H1 (cell line): Measurements from ENCODE around the gene ADGRV1. TPM values are rescaled to one million over a fixed set of nuclear protein-coding genes. Genes with fewer than 3 reads are reported as not detected.

Experiments
- CTCF ChIA-PET: fragments of 300-600 bp; sonication (Branson Sonifier 250); formaldehyde crosslinking; loops from one replicate; lab custom pipeline; 2021; ENCODE audit not compliant: partially characterized antibody; lab: Charles Lee
- POLR2A ChIA-PET: fragments of 300-600 bp; sonication (Branson Sonifier 250); formaldehyde crosslinking; loops from one replicate; lab custom pipeline; 2021; ENCODE audit warnings: inconsistent platforms; ENCODE audit not compliant: partially characterized antibody; lab: Charles Lee
- DNase-seq, 2 experiments: peaks; one replicate each; pipeline versions ENCODE4 v3.0.0 to v3.0.0-alpha.2; 2010 to 2022; ENCODE audit warnings: low spot score in 2 of 2, low read depth in 1 of 2, mixed read lengths in 1 of 2
- FAIRE-seq: peaks from 2 replicates; lab custom pipeline; 2011; peaks lifted over from hg19 to GRCh38; lab: Jason Lieb, UNC
- H2AFZ ChIP-seq: 2 replicates; pipeline ENCODE4 v1.8.1; 2012; ENCODE audit warnings: low read length, inconsistent platforms
- H2AK5ac ChIP-seq: 2 replicates; pipeline ENCODE4 v1.6.1; 2013; ENCODE audit warnings: low read depth, low read length
- H2BK120ac ChIP-seq: replicated peaks from 2 replicates; pipeline ENCODE3; 2013; ENCODE audit warnings: low read depth, low read length, inconsistent platforms
- H2BK12ac ChIP-seq: 2 replicates; pipeline ENCODE4 v1.6.1; 2013; ENCODE audit warnings: low read depth, low read length
- H2BK15ac ChIP-seq: 2 replicates; pipeline ENCODE4 v1.6.1; 2013; ENCODE audit warnings: low read length
- H2BK20ac ChIP-seq: 2 replicates; pipeline ENCODE4 v1.6.1; 2013; ENCODE audit warnings: low read length
- H2BK5ac ChIP-seq: 2 replicates; pipeline ENCODE4 v1.6.1; 2013; ENCODE audit warnings: low read depth, low read length
- H3K14ac ChIP-seq: 2 replicates; pipeline ENCODE4 v1.6.1; 2013; ENCODE audit warnings: inconsistent platforms; ENCODE audit not compliant: insufficient read length
- H3K18ac ChIP-seq: 2 replicates; pipeline ENCODE4 v1.6.1; 2013; ENCODE audit warnings: low read length; ENCODE audit errors: extremely low read depth
- H3K23ac ChIP-seq: 2 replicates; pipeline ENCODE4 v1.6.1; 2013; ENCODE audit warnings: inconsistent platforms; ENCODE audit not compliant: insufficient read length
- H3K23me2 ChIP-seq: 2 replicates; pipeline ENCODE4 v1.6.1; 2013; ENCODE audit warnings: low read depth, low read length
- H3K27ac ChIP-seq: 2 replicates; pipeline ENCODE4 v1.6.1; 2011; ENCODE audit warnings: low read depth, low read length, inconsistent platforms
- H3K27me3 ChIP-seq, 4 experiments: replicated peaks in 1 of 4; 1 replicate in 1 of 4; 2 replicates in 3 of 4; pipeline versions ENCODE4 v1.6.1 to v1.8.1; 2011 to 2013; ENCODE audit warnings: low read length in 3 of 4, mild to moderate bottlenecking in 3 of 4, inconsistent platforms in 2 of 4, mixed read lengths in 2 of 4, moderate library complexity in 1 of 4; ENCODE audit not compliant: control insufficient read depth in 3 of 4, insufficient read depth in 3 of 4; ENCODE audit errors: extremely low read depth in 1 of 4
- H3K36me3 ChIP-seq, 4 experiments: 2 replicates each; pipeline versions ENCODE4 v1.6.1 to v1.8.1; 2011 to 2013; ENCODE audit warnings: mild to moderate bottlenecking in 4 of 4, low read length in 3 of 4, moderate library complexity in 2 of 4, control low read depth in 1 of 4, inconsistent platforms in 1 of 4; ENCODE audit not compliant: insufficient read depth in 4 of 4, control insufficient read depth in 2 of 4
- H3K4ac ChIP-seq: replicated peaks from 2 replicates; pipeline ENCODE3; 2013; ENCODE audit warnings: low read length, low read depth, mixed read lengths, inconsistent platforms; ENCODE audit not compliant: insufficient read length
- H3K4me1 ChIP-seq, 4 experiments: replicated peaks in 1 of 4; 1 replicate in 1 of 4; 2 replicates in 3 of 4; pipeline versions ENCODE4 v1.6.1 to v1.8.1; 2011 to 2013; ENCODE audit warnings: low read length in 3 of 4, inconsistent platforms in 2 of 4, mixed read lengths in 1 of 4; ENCODE audit not compliant: insufficient read depth in 4 of 4, control insufficient read depth in 3 of 4
- H3K4me2 ChIP-seq, 2 experiments: 2 replicates each; pipeline versions ENCODE4 v1.6.1 to v1.8.1; 2011 to 2013; ENCODE audit warnings: low read depth in 2 of 2, low read length in 2 of 2, control low read depth in 1 of 2, inconsistent platforms in 1 of 2, mild to moderate bottlenecking in 1 of 2; ENCODE audit not compliant: insufficient read depth in 1 of 2
- H3K4me3 ChIP-seq, 4 experiments: fragments of 200-600, 300-600 bp in 1 of 4; sonication (generic), shearing (Covaris generic), sonication (Bioruptor Twin) in 1 of 4; 2 replicates each; pipeline versions ENCODE4 v1.5.1 to v1.8.1; 2011 to 2016; ENCODE audit warnings: low read length in 4 of 4, low read depth in 3 of 4, control low read depth in 2 of 4, inconsistent platforms in 2 of 4, mild to moderate bottlenecking in 2 of 4, mixed read lengths in 1 of 4, moderate library complexity in 1 of 4; ENCODE audit not compliant: insufficient read depth in 2 of 4; ENCODE audit errors: extremely low read depth in 1 of 4
- H3K56ac ChIP-seq: replicated peaks from 2 replicates; pipeline ENCODE3; 2013; ENCODE audit warnings: low read depth, mild to moderate bottlenecking, mixed read lengths, low read length, inconsistent platforms; ENCODE audit not compliant: insufficient read length
- H3K79me1 ChIP-seq: 2 replicates; pipeline ENCODE4 v1.6.1; 2013; ENCODE audit warnings: low read depth, low read length, control low read depth
- H3K79me2 ChIP-seq, 2 experiments: 2 replicates each; pipeline versions ENCODE4 v1.6.1 to v1.8.1; 2012 to 2013; ENCODE audit warnings: low read length in 2 of 2, mild to moderate bottlenecking in 2 of 2, inconsistent platforms in 1 of 2; ENCODE audit not compliant: insufficient read depth in 2 of 2, control insufficient read depth in 1 of 2
- H3K9ac ChIP-seq, 4 experiments: replicated peaks in 1 of 4; 1 replicate in 1 of 4; 2 replicates in 3 of 4; pipeline versions ENCODE4 v1.6.1 to v1.8.1; 2011 to 2013; ENCODE audit warnings: low read depth in 3 of 4, low read length in 3 of 4, control low read depth in 2 of 4, mild to moderate bottlenecking in 2 of 4, moderate library complexity in 2 of 4, inconsistent platforms in 1 of 4; ENCODE audit errors: extremely low read depth in 1 of 4
- H3K9me3 ChIP-seq, 2 experiments: 2 replicates each; pipeline versions ENCODE4 v1.6.1 to v1.8.1; 2012 to 2013; ENCODE audit warnings: mild to moderate bottlenecking in 2 of 2, moderate library complexity in 2 of 2, control low read depth in 1 of 2, inconsistent platforms in 1 of 2, low read depth in 1 of 2, low read length in 1 of 2, mixed read lengths in 1 of 2; ENCODE audit not compliant: insufficient read depth in 2 of 2
- H4K20me1 ChIP-seq, 2 experiments: replicated peaks in 1 of 2; 2 replicates each; pipeline versions ENCODE3 to v1.8.1; 2011 to 2013; ENCODE audit warnings: inconsistent platforms in 2 of 2, low read length in 2 of 2, mild to moderate bottlenecking in 1 of 2; ENCODE audit not compliant: insufficient read depth in 2 of 2, control insufficient read depth in 1 of 2
- H4K5ac ChIP-seq: 2 replicates; pipeline ENCODE4 v1.6.1; 2013; ENCODE audit warnings: low read length, low read depth, mixed read lengths, inconsistent platforms; ENCODE audit not compliant: insufficient read length
- H4K8ac ChIP-seq: 2 replicates; pipeline ENCODE4 v1.8.0; 2013; ENCODE audit warnings: mild to moderate bottlenecking, moderate library complexity, low read length, inconsistent platforms; ENCODE audit not compliant: insufficient read depth; ENCODE audit errors: extremely low read depth
- H4K91ac ChIP-seq: replicated peaks from 2 replicates; pipeline ENCODE3; 2013; ENCODE audit warnings: low read length, mixed read lengths, inconsistent platforms; ENCODE audit not compliant: insufficient read length
- JUND ChIP-seq: IDR thresholded peaks from 2 replicates; pipeline ENCODE4 v1.6.1; 2011; ENCODE audit warnings: mild to moderate bottlenecking, improper control_type of control experiment, low read length
- MAFK ChIP-seq: IDR thresholded peaks from 2 replicates; pipeline ENCODE4 v1.6.1; 2012; ENCODE audit warnings: low read depth, mild to moderate bottlenecking, improper control_type of control experiment, low read length
- WGBS, 2 experiments: shearing (Covaris generic) in 1 of 2; methylation state at CpG; one replicate each; pipeline versions ENCODE4 v1.1.6 to v1.1.7; 2013 to 2015; ENCODE audit warnings: low lambda C conversion rate in 2 of 2, mixed read lengths in 2 of 2, inconsistent platforms in 1 of 2, low coverage in 1 of 2, missing lambda C conversion rate in 1 of 2; ENCODE audit not compliant: insufficient replicate concordance in 2 of 2, insufficient coverage in 1 of 2, insufficient read length in 1 of 2; ENCODE audit errors: extremely low coverage in 1 of 2, missing lambda C conversion rate in 1 of 2; 5-methylcytosine and 5-hydroxymethylcytosine counted together
- polyA plus RNA-seq, 7 experiments: library from polyadenylated mRNA; depleted of rRNA in 3 of 7; stranded (reverse) in 5 of 7; unstranded in 2 of 7; fragments of >200 nt in 5 of 7; fragments of 200-250 nt in 2 of 7; gene quantifications; 1 replicate in 5 of 7; 2 replicates in 1 of 7; 4 replicates in 1 of 7; pipeline versions ENCODE4 v1.2.1 to v1.2.3, GENCODE V29; 2011 to 2013; ENCODE audit warnings: missing spikeins in 2 of 7, mixed read lengths in 2 of 7
- total RNA-seq: library from RNA; stranded (reverse); fragmentation: NEBNext Ultra II Directional; extraction: Animal tissue kit (Norgen Biotek cat#: 25700); gene quantifications from 2 replicates; pipeline ENCODE4 v1.2.1, GENCODE V29; 2021

Gene ADGRV1
- total and polyA plus RNA-seq, 2 of the 8 experiments (the other 6 are each of a cell fraction or from before 2014, with no cell fraction given) = 53.1 to 62.2 TPM

GRCh38 chr5:90747175-90747574, 188.6 kb downstream of the ADGRV1 start:
- Histone ChIP-seq H2BK20ac (no peak overlapping the region), H4K20me1 (peaks cover 0 to 2% of the 10 kb centered on the region in 2 experiments), H3K36me3 (peaks cover 0 to 44% (median 8%) of the 10 kb centered on the region in 4 experiments; a peak in 5 of 8 replicates), H3K4me2 (no peak overlapping the region), H2AFZ (no peak overlapping the region), H4K91ac (no peak overlapping the region), H4K8ac (no peak overlapping the region), H2BK15ac (no peak overlapping the region), H2BK12ac (no peak overlapping the region), H3K56ac (no peak overlapping the region), H3K4me3 (no peak overlapping the region), H3K79me1 (no peaks in the 10 kb centered on the region; the same call in 1 of the 2 replicates), H3K9me3 (no peaks in the 10 kb centered on the region), H3K9ac (no peak overlapping the region), H3K18ac (no peak overlapping the region), H4K5ac (no peak overlapping the region), H3K4me1 (peaks cover 0 to 6% (median 2%) of the 10 kb centered on the region in 4 experiments; a peak in 1 of 7 replicates), H3K27ac (no peak overlapping the region), H3K23me2 (no peaks in the 10 kb centered on the region), H3K79me2 (no peaks in the 10 kb centered on the region), H2BK120ac (no peak overlapping the region), H3K23ac (no peak overlapping the region), H3K14ac (no peak overlapping the region), H3K4ac (no peak overlapping the region), H2BK5ac (no peak overlapping the region), H3K27me3 (no peaks in the 10 kb centered on the region), H2AK5ac (no peak overlapping the region)
- TF ChIP-seq MAFK (no peak), JUND (peak; percentile 18; the same call in 1 of the 2 replicates)
- CTCF ChIA-PET = no interaction called here
- POLR2A ChIA-PET = no interaction called here
- DNase-seq (no peak), FAIRE-seq (no peak)
- 79% methylated on average over 3 of the region's 3 CpGs; no CpG with 5 or more reads in 1 of the 2 experiments for WGBS, 2 experiments
